HCT116 (cell line): Measurements from ENCODE around the gene MUC6.

Source experiments
- CTCF ChIP-seq, 3 experiments: fragments of 200-600 bp in 1 of 3; sonication (generic) in 1 of 3; IDR thresholded peaks in 2 of 3; conservative IDR thresholded peaks in 1 of 3; 2 replicates each; pipeline ENCODE4 v1.5.1; 2012 to 2017; ENCODE audit warnings: low read depth in 2 of 3, low read length in 2 of 3, antibody characterized with exemption in 1 of 3, borderline replicate concordance in 1 of 3, control low read depth in 1 of 3, mild to moderate bottlenecking in 1 of 3, mixed read lengths in 1 of 3, mixed run types in 1 of 3, moderate library complexity in 1 of 3; ENCODE audit not compliant: insufficient read depth in 1 of 3
- POLR2A ChIP-seq: IDR thresholded peaks from 2 replicates; pipeline ENCODE4 v1.7.0; 2011; ENCODE audit warnings: borderline replicate concordance; ENCODE audit not compliant: insufficient read depth, insufficient read length; ENCODE audit errors: extremely low read depth
- RAD21 ChIP-seq: IDR thresholded peaks from 2 replicates; pipeline ENCODE4 v1.6.1; 2012; ENCODE audit warnings: low read depth, mild to moderate bottlenecking
- TF ChIP-seq, protein P1 (sequence below): IDR thresholded peaks from 2 replicates; pipeline ENCODE4 v1.6.1; 2012; ENCODE audit warnings: low read depth

- TF ChIP-seq RAD21: no peak
- TF ChIP-seq CTCF (IDR thresholded peaks at IDR 0.05 in 2 of 3, conservative IDR thresholded peaks at IDR 0.05 in 1 of 3; ENCODE audit: borderline replicate concordance in 1 of 3, insufficient read depth in 1 of 3, low read depth in 2 of 3, low read length in 2 of 3): no peak
- TF ChIP-seq, protein P1, sequence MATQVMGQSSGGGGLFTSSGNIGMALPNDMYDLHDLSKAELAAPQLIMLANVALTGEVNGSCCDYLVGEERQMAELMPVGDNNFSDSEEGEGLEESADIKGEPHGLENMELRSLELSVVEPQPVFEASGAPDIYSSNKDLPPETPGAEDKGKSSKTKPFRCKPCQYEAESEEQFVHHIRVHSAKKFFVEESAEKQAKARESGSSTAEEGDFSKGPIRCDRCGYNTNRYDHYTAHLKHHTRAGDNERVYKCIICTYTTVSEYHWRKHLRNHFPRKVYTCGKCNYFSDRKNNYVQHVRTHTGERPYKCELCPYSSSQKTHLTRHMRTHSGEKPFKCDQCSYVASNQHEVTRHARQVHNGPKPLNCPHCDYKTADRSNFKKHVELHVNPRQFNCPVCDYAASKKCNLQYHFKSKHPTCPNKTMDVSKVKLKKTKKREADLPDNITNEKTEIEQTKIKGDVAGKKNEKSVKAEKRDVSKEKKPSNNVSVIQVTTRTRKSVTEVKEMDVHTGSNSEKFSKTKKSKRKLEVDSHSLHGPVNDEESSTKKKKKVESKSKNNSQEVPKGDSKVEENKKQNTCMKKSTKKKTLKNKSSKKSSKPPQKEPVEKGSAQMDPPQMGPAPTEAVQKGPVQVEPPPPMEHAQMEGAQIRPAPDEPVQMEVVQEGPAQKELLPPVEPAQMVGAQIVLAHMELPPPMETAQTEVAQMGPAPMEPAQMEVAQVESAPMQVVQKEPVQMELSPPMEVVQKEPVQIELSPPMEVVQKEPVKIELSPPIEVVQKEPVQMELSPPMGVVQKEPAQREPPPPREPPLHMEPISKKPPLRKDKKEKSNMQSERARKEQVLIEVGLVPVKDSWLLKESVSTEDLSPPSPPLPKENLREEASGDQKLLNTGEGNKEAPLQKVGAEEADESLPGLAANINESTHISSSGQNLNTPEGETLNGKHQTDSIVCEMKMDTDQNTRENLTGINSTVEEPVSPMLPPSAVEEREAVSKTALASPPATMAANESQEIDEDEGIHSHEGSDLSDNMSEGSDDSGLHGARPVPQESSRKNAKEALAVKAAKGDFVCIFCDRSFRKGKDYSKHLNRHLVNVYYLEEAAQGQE: no peak
- no peak for TF ChIP-seq POLR2A
Measured at GRCh38 chr11:1077033-1077416, 40.5 kb upstream of the MUC6 start.
